IMR-90 (cell line): ENCODE data around the gene MYH9. TPM values are rescaled to one million over a fixed set of nuclear protein-coding genes. Genes with fewer than 3 reads are reported as not detected.
A peak's percentile ranks its signal among the peaks of the same experiment; 100 is the strongest.

Experiments
- ATAC-seq: fragments of 200-7000 bp; cut with Tn5 transposase; 2 replicates; pipeline ENCODE4 v1.9.1; 2020; ENCODE audit warnings: low read depth, mild to moderate bottlenecking, moderate library complexity
- BruUV-seq: library from RNA; stranded (reverse); fragments of 400-500 nt; replicated peaks from 2 replicates; lab custom pipeline; 2021; lab: Mats Ljungman, UMichigan
- CTCF ChIA-PET: fragments of 300-600 bp; formaldehyde crosslinking; extraction: SDS; loops from one replicate; lab custom pipeline; 2021; ENCODE audit warnings: antibody characterized with exemption; lab: Yijun Ruan, JAX
- POLR2A ChIA-PET: fragments of 300-600 bp; sonication (Branson Sonifier 250); formaldehyde crosslinking; loops from one replicate; lab custom pipeline; 2022; ENCODE audit warnings: antibody characterized with exemption; ENCODE audit not compliant: unreplicated experiment; lab: Charles Lee
- DNase-seq: peaks from one replicate; pipeline ENCODE4 v3.0.0; 2013
- H2AFZ ChIP-seq: replicated peaks from 2 replicates; pipeline ENCODE3; 2013; ENCODE audit warnings: low read length, mild to moderate bottlenecking; ENCODE audit not compliant: poor library complexity
- H2AK5ac ChIP-seq: 2 replicates; pipeline ENCODE4 v1.6.1; 2013; ENCODE audit warnings: low read depth, low read length, inconsistent platforms
- H2AK9ac ChIP-seq: replicated peaks from 2 replicates; pipeline ENCODE3; 2013; ENCODE audit warnings: mild to moderate bottlenecking, low read depth, low read length, moderate library complexity; ENCODE audit not compliant: poor library complexity
- H2BK120ac ChIP-seq: 2 replicates; pipeline ENCODE4 v1.6.1; 2013; ENCODE audit warnings: low read depth, low read length, inconsistent platforms
- H2BK15ac ChIP-seq: 3 replicates; pipeline ENCODE4 v1.6.1; 2013; ENCODE audit warnings: low read depth, low read length, inconsistent platforms
- H2BK20ac ChIP-seq: 2 replicates; pipeline ENCODE4 v1.6.1; 2013; ENCODE audit warnings: low read depth, mild to moderate bottlenecking, inconsistent platforms, low read length, moderate library complexity
- H2BK5ac ChIP-seq: 2 replicates; pipeline ENCODE4 v1.6.1; 2013; ENCODE audit warnings: mild to moderate bottlenecking, low read depth, low read length, inconsistent platforms; ENCODE audit not compliant: poor library complexity, severe bottlenecking
- H3K14ac ChIP-seq: replicated peaks from 2 replicates; pipeline ENCODE4 v1.6.1; 2013; ENCODE audit warnings: low read depth, low read length, inconsistent platforms
- H3K18ac ChIP-seq: 2 replicates; pipeline ENCODE4 v1.6.1; 2013; ENCODE audit warnings: low read depth, low read length, control low read depth
- H3K23ac ChIP-seq: 2 replicates; pipeline ENCODE4 v1.6.1; 2013; ENCODE audit warnings: low read depth, low read length, inconsistent platforms
- H3K27ac ChIP-seq: 2 replicates; pipeline ENCODE4 v1.5.1; 2013; ENCODE audit warnings: mild to moderate bottlenecking, control low read depth, low read length; ENCODE audit not compliant: insufficient read depth
- H3K27me3 ChIP-seq: 2 replicates; pipeline ENCODE4 v1.6.1; 2013; ENCODE audit warnings: low read length; ENCODE audit not compliant: control insufficient read depth, insufficient read depth
- H3K36me3 ChIP-seq: 2 replicates; pipeline ENCODE4 v1.6.1; 2013; ENCODE audit warnings: low read length, mixed read lengths; ENCODE audit not compliant: control insufficient read depth, insufficient read depth
- H3K4ac ChIP-seq: 2 replicates; pipeline ENCODE4 v1.6.1; 2013; ENCODE audit warnings: low read depth, low read length, inconsistent platforms
- H3K4me1 ChIP-seq: 2 replicates; pipeline ENCODE4 v1.6.1; 2013; ENCODE audit warnings: low read length, mixed read lengths; ENCODE audit not compliant: control insufficient read depth, insufficient read depth
- H3K4me2 ChIP-seq: 2 replicates; pipeline ENCODE4 v1.6.1; 2013; ENCODE audit warnings: low read depth, mild to moderate bottlenecking, control low read depth, low read length, moderate library complexity
- H3K4me3 ChIP-seq: 2 replicates; pipeline ENCODE4 v1.5.1; 2013; ENCODE audit warnings: low read depth, mild to moderate bottlenecking, control low read depth, low read length, moderate library complexity; ENCODE audit not compliant: insufficient read depth
- H3K56ac ChIP-seq: 2 replicates; pipeline ENCODE4 v1.6.1; 2013; ENCODE audit warnings: low read length, inconsistent platforms; ENCODE audit not compliant: insufficient read depth; ENCODE audit errors: extremely low read depth
- H3K79me1 ChIP-seq, 2 experiments: 2 replicates each; pipeline ENCODE4 v1.6.1; 2013; ENCODE audit warnings: low read length in 2 of 2, inconsistent platforms in 1 of 2, low read depth in 1 of 2
- H3K9ac ChIP-seq: 2 replicates; pipeline ENCODE4 v1.6.1; 2013; ENCODE audit warnings: low read depth, low read length, control low read depth
- H3K9me1 ChIP-seq: 2 replicates; pipeline ENCODE4 v1.6.1; 2013; ENCODE audit warnings: low read length, inconsistent platforms; ENCODE audit not compliant: insufficient read depth
- H3K9me3 ChIP-seq: 2 replicates; pipeline ENCODE4 v1.6.1; 2013; ENCODE audit warnings: low read length; ENCODE audit not compliant: control insufficient read depth, insufficient read depth
- H4K20me1 ChIP-seq: 2 replicates; pipeline ENCODE4 v1.6.1; 2013; ENCODE audit warnings: low read length, inconsistent platforms; ENCODE audit not compliant: insufficient read depth
- H4K5ac ChIP-seq: 2 replicates; pipeline ENCODE4 v1.6.1; 2013; ENCODE audit warnings: mild to moderate bottlenecking, low read depth, low read length, control low read depth
- H4K8ac ChIP-seq, 2 experiments: 2 replicates each; pipeline ENCODE4 v1.6.1; 2013; ENCODE audit warnings: low read depth in 2 of 2, low read length in 2 of 2, control low read depth in 1 of 2, inconsistent platforms in 1 of 2
- H4K91ac ChIP-seq: 2 replicates; pipeline ENCODE4 v1.6.1; 2013; ENCODE audit warnings: low read depth, low read length, inconsistent platforms; ENCODE audit not compliant: insufficient read depth
- BHLHE40 ChIP-seq: fragments of 150-350 bp; IDR thresholded peaks from 2 replicates; pipeline ENCODE4 v1.6.1; 2016; ENCODE audit warnings: mild to moderate bottlenecking, low read depth, low read length
- CEBPB ChIP-seq: IDR thresholded peaks from 2 replicates; pipeline ENCODE4 v1.6.1; 2012; ENCODE audit warnings: low read depth, low read length, improper control_type of control experiment
- CHD1 ChIP-seq: IDR thresholded peaks from 2 replicates; pipeline ENCODE4 v1.6.1; 2012; ENCODE audit warnings: low read depth, low read length, improper control_type of control experiment
- CTCF ChIP-seq: conservative IDR thresholded peaks from 2 replicates; pipeline ENCODE4 v1.5.1; 2012; ENCODE audit warnings: mild to moderate bottlenecking, low read depth, low read length, improper control_type of control experiment
- ELK1 ChIP-seq: fragments of 150-350 bp; IDR thresholded peaks from 2 replicates; pipeline ENCODE4 v1.6.1; 2016; ENCODE audit warnings: low read depth, mild to moderate bottlenecking, low read length, moderate library complexity, borderline replicate concordance
- FOS ChIP-seq: fragments of 150-350 bp; IDR thresholded peaks from 2 replicates; pipeline ENCODE4 v1.6.1; 2016; ENCODE audit warnings: low read depth, low read length
- MAFK ChIP-seq: IDR thresholded peaks from 2 replicates; pipeline ENCODE4 v1.6.1; 2012; ENCODE audit warnings: low read depth, low read length, improper control_type of control experiment
- MAZ ChIP-seq: IDR thresholded peaks from 2 replicates; pipeline ENCODE4 v1.6.1; 2012; ENCODE audit warnings: low read depth, mild to moderate bottlenecking, low read length, improper control_type of control experiment, moderate library complexity, borderline replicate concordance
- MXI1 ChIP-seq: IDR thresholded peaks from 2 replicates; pipeline ENCODE4 v1.6.1; 2012; ENCODE audit warnings: low read depth, mild to moderate bottlenecking, low read length, moderate library complexity, borderline replicate concordance
- NFE2L2 ChIP-seq: fragments of 150-350 bp; IDR thresholded peaks from 2 replicates; pipeline ENCODE4 v1.6.1; 2016; ENCODE audit warnings: low read depth, mild to moderate bottlenecking, low read length
- POLR2A ChIP-seq: IDR thresholded peaks from 2 replicates; pipeline ENCODE4 v1.6.1; 2012; ENCODE audit warnings: mild to moderate bottlenecking, low read depth, low read length
- RAD21 ChIP-seq: IDR thresholded peaks from 2 replicates; pipeline ENCODE4 v1.6.1; 2012; ENCODE audit warnings: low read length, improper control_type of control experiment
- RCOR1 ChIP-seq: IDR thresholded peaks from 2 replicates; pipeline ENCODE4 v1.6.1; 2012; ENCODE audit warnings: mild to moderate bottlenecking, low read length, improper control_type of control experiment; ENCODE audit not compliant: insufficient replicate concordance
- RFX5 ChIP-seq: IDR thresholded peaks from 2 replicates; pipeline ENCODE4 v1.8.0; 2012; ENCODE audit warnings: low read depth, mild to moderate bottlenecking, low read length, moderate library complexity
- SMC3 ChIP-seq: fragments of 150-350 bp; IDR thresholded peaks from 2 replicates; pipeline ENCODE4 v1.6.1; 2016; ENCODE audit warnings: low read depth, mild to moderate bottlenecking, antibody characterized with exemption, low read length, moderate library complexity
- USF2 ChIP-seq: fragments of 150-350 bp; IDR thresholded peaks from 2 replicates; pipeline ENCODE4 v1.6.1; 2017; ENCODE audit warnings: mild to moderate bottlenecking, antibody characterized with exemption, low read length, low read depth
- WGBS, 2 experiments: methylation state at CpG; one replicate each; pipeline versions ENCODE4 v1.1.5 to v1.1.7; 2013; ENCODE audit warnings: missing lambda C conversion rate in 2 of 2; ENCODE audit not compliant: insufficient read length in 1 of 2; ENCODE audit errors: extremely low coverage in 2 of 2; 5-methylcytosine and 5-hydroxymethylcytosine counted together
- dilution Hi-C: fragments of 300-500 bp; cut with HindIII; formaldehyde crosslinking; loops from one replicate; pipeline ENCODE4 v1.14.3; 2018; ENCODE audit warnings: low sequenced_read_pairs; ENCODE audit not compliant: unreplicated experiment
- in situ Hi-C: fragments of 300-500 bp; cut with MboI; formaldehyde crosslinking; loops from 3 replicates; pipeline ENCODE4 v1.14.3; 2019; ENCODE audit warnings: low sequenced_read_pairs, inconsistent platforms, mixed read lengths
- intact Hi-C: fragments of 100-400 bp; cut with micrococcal nuclease; formaldehyde crosslinking; loops from 2 replicates; pipeline ENCODE4 v1.10.0; 2022
- polyA plus RNA-seq, 3 experiments: library from polyadenylated mRNA; depleted of rRNA; stranded (reverse); fragments of >200 nt; gene quantifications; 2 replicates each; pipeline ENCODE4 v1.2.3, GENCODE V29; 2012; ENCODE audit warnings: low replicate concordance in 1 of 3
- total RNA-seq: library from RNA; depleted of rRNA; stranded (reverse); fragments of >200 nt; gene quantifications from 2 replicates; pipeline ENCODE4 v1.2.3, GENCODE V29; 2012

The MYH9 gene
- total and polyA plus RNA-seq, 2 of the 4 experiments (the other 2 are of a cell fraction), result 475 to 554 TPM

- Histone ChIP-seq H2BK5ac (peak overlapping the region; percentile 89), H2BK15ac (no peak overlapping the region), H2AK5ac (peak overlapping the region; percentile 87), H3K9me3 (no peaks in the 10 kb centered on the region), H2AFZ (no peak overlapping the region), H2BK20ac (no peak overlapping the region), H3K4ac (peak overlapping the region; percentile 89), H3K4me1 (peaks cover 70% of the 10 kb centered on the region), H3K14ac (peak overlapping the region; percentile 69), H3K4me3 (no peak overlapping the region), H2BK120ac (peak overlapping the region; percentile 81), H4K8ac (peak overlapping the region; percentile 26 to 29; a peak in 1 of 4 replicates), H3K27me3 (no peaks in the 10 kb centered on the region), H3K23ac (peak overlapping the region; percentile 58), H3K79me1 (peaks cover 0 to 64% of the 10 kb centered on the region in 2 experiments; a peak in 2 of 4 replicates), H3K4me2 (peak overlapping the region; percentile 32; the same call in 1 of the 2 replicates), H3K18ac (peak overlapping the region; percentile 16; the same call in 1 of the 2 replicates), H3K27ac (peak overlapping the region; percentile 64; the same call in 1 of the 2 replicates), H3K36me3 (peaks cover 28% of the 10 kb centered on the region), H3K9ac (no peak overlapping the region), H4K20me1 (peaks cover 100% of the 10 kb centered on the region), H3K9me1 (peaks cover 67% of the 10 kb centered on the region), H2AK9ac (no peak overlapping the region), H3K56ac (no peak overlapping the region), H4K91ac (peak overlapping the region; percentile 61), H4K5ac (no peak overlapping the region; the same call in 1 of the 2 replicates)
- ChIA-PET POLR2A (no interaction called here), CTCF (interaction anchor here (1.3 kb wide), 1 partner anchor 111 kb away, joined by 5 read pairs; no protein-coding TSS in a partner anchor)
- in situ Hi-C loops (no loop called here), dilution Hi-C loops (no loop called here), intact Hi-C loops (no loop called here)
- WGBS, 2 experiments, result no CpG with 5 or more reads among the region's 3 CpGs
- TF ChIP-seq CEBPB (no peak), RCOR1 (no peak), CTCF (no peak), MAZ (no peak), SMC3 (no peak), MXI1 (no peak), ELK1 (no peak), USF2 (no peak), MAFK (no peak), BHLHE40 (no peak), CHD1 (no peak), FOS (no peak), POLR2A (no peak), RFX5 (no peak), RAD21 (no peak), NFE2L2 (no peak)
- no peak for DNase-seq
- BruUV-seq, result no TSS peak
- no peak for ATAC-seq
Measured at GRCh38 chr22:36360011-36360410, 27.8 kb downstream of the MYH9 start.
